H1 (cell line): ENCODE results near the gene ZBED6. TPM values are rescaled to one million over a fixed set of nuclear protein-coding genes. Genes with fewer than 3 reads are reported as not detected.

Experiments used
- CTCF ChIA-PET: fragments of 300-600 bp; sonication (Branson Sonifier 250); formaldehyde crosslinking; loops from one replicate; lab custom pipeline; 2021; ENCODE audit not compliant: partially characterized antibody; lab: Charles Lee
- POLR2A ChIA-PET: fragments of 300-600 bp; sonication (Branson Sonifier 250); formaldehyde crosslinking; loops from one replicate; lab custom pipeline; 2021; ENCODE audit warnings: inconsistent platforms; ENCODE audit not compliant: partially characterized antibody; lab: Charles Lee
- DNase-seq, 2 experiments: peaks; one replicate each; pipeline versions ENCODE4 v3.0.0 to v3.0.0-alpha.2; 2010 to 2022; ENCODE audit warnings: low spot score in 2 of 2, low read depth in 1 of 2, mixed read lengths in 1 of 2
- FAIRE-seq: peaks from 2 replicates; lab custom pipeline; 2011; peaks lifted over from hg19 to GRCh38; lab: Jason Lieb, UNC
- H2AFZ ChIP-seq: 2 replicates; pipeline ENCODE4 v1.8.1; 2012; ENCODE audit warnings: low read length, inconsistent platforms
- H2AK5ac ChIP-seq: 2 replicates; pipeline ENCODE4 v1.6.1; 2013; ENCODE audit warnings: low read depth, low read length
- H2BK120ac ChIP-seq: replicated peaks from 2 replicates; pipeline ENCODE3; 2013; ENCODE audit warnings: low read depth, low read length, inconsistent platforms
- H2BK12ac ChIP-seq: 2 replicates; pipeline ENCODE4 v1.6.1; 2013; ENCODE audit warnings: low read depth, low read length
- H2BK15ac ChIP-seq: 2 replicates; pipeline ENCODE4 v1.6.1; 2013; ENCODE audit warnings: low read length
- H2BK20ac ChIP-seq: 2 replicates; pipeline ENCODE4 v1.6.1; 2013; ENCODE audit warnings: low read length
- H2BK5ac ChIP-seq: 2 replicates; pipeline ENCODE4 v1.6.1; 2013; ENCODE audit warnings: low read depth, low read length
- H3K14ac ChIP-seq: 2 replicates; pipeline ENCODE4 v1.6.1; 2013; ENCODE audit warnings: inconsistent platforms; ENCODE audit not compliant: insufficient read length
- H3K18ac ChIP-seq: 2 replicates; pipeline ENCODE4 v1.6.1; 2013; ENCODE audit warnings: low read length; ENCODE audit errors: extremely low read depth
- H3K23ac ChIP-seq: 2 replicates; pipeline ENCODE4 v1.6.1; 2013; ENCODE audit warnings: inconsistent platforms; ENCODE audit not compliant: insufficient read length
- H3K23me2 ChIP-seq: 2 replicates; pipeline ENCODE4 v1.6.1; 2013; ENCODE audit warnings: low read depth, low read length
- H3K27ac ChIP-seq: 2 replicates; pipeline ENCODE4 v1.6.1; 2011; ENCODE audit warnings: low read depth, low read length, inconsistent platforms
- H3K27me3 ChIP-seq, 4 experiments: replicated peaks in 1 of 4; 1 replicate in 1 of 4; 2 replicates in 3 of 4; pipeline versions ENCODE4 v1.6.1 to v1.8.1; 2011 to 2013; ENCODE audit warnings: low read length in 3 of 4, mild to moderate bottlenecking in 3 of 4, inconsistent platforms in 2 of 4, mixed read lengths in 2 of 4, moderate library complexity in 1 of 4; ENCODE audit not compliant: control insufficient read depth in 3 of 4, insufficient read depth in 3 of 4; ENCODE audit errors: extremely low read depth in 1 of 4
- H3K36me3 ChIP-seq, 4 experiments: 2 replicates each; pipeline versions ENCODE4 v1.6.1 to v1.8.1; 2011 to 2013; ENCODE audit warnings: mild to moderate bottlenecking in 4 of 4, low read length in 3 of 4, moderate library complexity in 2 of 4, control low read depth in 1 of 4, inconsistent platforms in 1 of 4; ENCODE audit not compliant: insufficient read depth in 4 of 4, control insufficient read depth in 2 of 4
- H3K4ac ChIP-seq: replicated peaks from 2 replicates; pipeline ENCODE3; 2013; ENCODE audit warnings: low read length, low read depth, mixed read lengths, inconsistent platforms; ENCODE audit not compliant: insufficient read length
- H3K4me1 ChIP-seq, 4 experiments: replicated peaks in 1 of 4; 1 replicate in 1 of 4; 2 replicates in 3 of 4; pipeline versions ENCODE4 v1.6.1 to v1.8.1; 2011 to 2013; ENCODE audit warnings: low read length in 3 of 4, inconsistent platforms in 2 of 4, mixed read lengths in 1 of 4; ENCODE audit not compliant: insufficient read depth in 4 of 4, control insufficient read depth in 3 of 4
- H3K4me2 ChIP-seq, 2 experiments: 2 replicates each; pipeline versions ENCODE4 v1.6.1 to v1.8.1; 2011 to 2013; ENCODE audit warnings: low read depth in 2 of 2, low read length in 2 of 2, control low read depth in 1 of 2, inconsistent platforms in 1 of 2, mild to moderate bottlenecking in 1 of 2; ENCODE audit not compliant: insufficient read depth in 1 of 2
- H3K4me3 ChIP-seq, 4 experiments: fragments of 200-600, 300-600 bp in 1 of 4; sonication (generic), shearing (Covaris generic), sonication (Bioruptor Twin) in 1 of 4; 2 replicates each; pipeline versions ENCODE4 v1.5.1 to v1.8.1; 2011 to 2016; ENCODE audit warnings: low read length in 4 of 4, low read depth in 3 of 4, control low read depth in 2 of 4, inconsistent platforms in 2 of 4, mild to moderate bottlenecking in 2 of 4, mixed read lengths in 1 of 4, moderate library complexity in 1 of 4; ENCODE audit not compliant: insufficient read depth in 2 of 4; ENCODE audit errors: extremely low read depth in 1 of 4
- H3K56ac ChIP-seq: replicated peaks from 2 replicates; pipeline ENCODE3; 2013; ENCODE audit warnings: low read depth, mild to moderate bottlenecking, mixed read lengths, low read length, inconsistent platforms; ENCODE audit not compliant: insufficient read length
- H3K79me1 ChIP-seq: 2 replicates; pipeline ENCODE4 v1.6.1; 2013; ENCODE audit warnings: low read depth, low read length, control low read depth
- H3K79me2 ChIP-seq, 2 experiments: 2 replicates each; pipeline versions ENCODE4 v1.6.1 to v1.8.1; 2012 to 2013; ENCODE audit warnings: low read length in 2 of 2, mild to moderate bottlenecking in 2 of 2, inconsistent platforms in 1 of 2; ENCODE audit not compliant: insufficient read depth in 2 of 2, control insufficient read depth in 1 of 2
- H3K9ac ChIP-seq, 4 experiments: replicated peaks in 1 of 4; 1 replicate in 1 of 4; 2 replicates in 3 of 4; pipeline versions ENCODE4 v1.6.1 to v1.8.1; 2011 to 2013; ENCODE audit warnings: low read depth in 3 of 4, low read length in 3 of 4, control low read depth in 2 of 4, mild to moderate bottlenecking in 2 of 4, moderate library complexity in 2 of 4, inconsistent platforms in 1 of 4; ENCODE audit errors: extremely low read depth in 1 of 4
- H3K9me3 ChIP-seq, 2 experiments: 2 replicates each; pipeline versions ENCODE4 v1.6.1 to v1.8.1; 2012 to 2013; ENCODE audit warnings: mild to moderate bottlenecking in 2 of 2, moderate library complexity in 2 of 2, control low read depth in 1 of 2, inconsistent platforms in 1 of 2, low read depth in 1 of 2, low read length in 1 of 2, mixed read lengths in 1 of 2; ENCODE audit not compliant: insufficient read depth in 2 of 2
- H4K20me1 ChIP-seq, 2 experiments: replicated peaks in 1 of 2; 2 replicates each; pipeline versions ENCODE3 to v1.8.1; 2011 to 2013; ENCODE audit warnings: inconsistent platforms in 2 of 2, low read length in 2 of 2, mild to moderate bottlenecking in 1 of 2; ENCODE audit not compliant: insufficient read depth in 2 of 2, control insufficient read depth in 1 of 2
- H4K5ac ChIP-seq: 2 replicates; pipeline ENCODE4 v1.6.1; 2013; ENCODE audit warnings: low read length, low read depth, mixed read lengths, inconsistent platforms; ENCODE audit not compliant: insufficient read length
- H4K8ac ChIP-seq: 2 replicates; pipeline ENCODE4 v1.8.0; 2013; ENCODE audit warnings: mild to moderate bottlenecking, moderate library complexity, low read length, inconsistent platforms; ENCODE audit not compliant: insufficient read depth; ENCODE audit errors: extremely low read depth
- H4K91ac ChIP-seq: replicated peaks from 2 replicates; pipeline ENCODE3; 2013; ENCODE audit warnings: low read length, mixed read lengths, inconsistent platforms; ENCODE audit not compliant: insufficient read length
- CHD1 ChIP-seq: IDR thresholded peaks from 2 replicates; pipeline ENCODE4 v1.6.1; 2012; ENCODE audit warnings: low read depth, low read length, improper control_type of control experiment
- CTCF ChIP-seq, 3 experiments: IDR thresholded peaks; 1 replicate in 2 of 3; 2 replicates in 1 of 3; pipeline versions ENCODE4 v1.5.1 to v1.6.1; 2011; ENCODE audit warnings: low read length in 3 of 3, mild to moderate bottlenecking in 3 of 3, inconsistent platforms in 2 of 3, low read depth in 1 of 3, moderate library complexity in 1 of 3; ENCODE audit not compliant: insufficient read depth in 1 of 3; ENCODE audit errors: control extremely low read depth in 1 of 3
- HDAC6 ChIP-seq: IDR thresholded peaks from one replicate; pipeline ENCODE4 v1.7.1; 2012; ENCODE audit warnings: low read depth, mild to moderate bottlenecking, inconsistent platforms, low read length, moderate library complexity
- KDM4A ChIP-seq: IDR thresholded peaks from one replicate; pipeline ENCODE4 v1.7.1; 2012; ENCODE audit warnings: low read depth, mild to moderate bottlenecking, moderate library complexity, low read length, inconsistent platforms; ENCODE audit not compliant: severe bottlenecking
- POLR2A ChIP-seq, 2 experiments: IDR thresholded peaks; 1 replicate in 1 of 2; 2 replicates in 1 of 2; pipeline ENCODE4 v1.6.1; 2011; ENCODE audit warnings: low read depth in 2 of 2, low read length in 2 of 2, mild to moderate bottlenecking in 2 of 2; ENCODE audit errors: control extremely low read depth in 1 of 2
- SAP30 ChIP-seq: fragments of 300-600 bp; sonication (generic); IDR thresholded peaks from 2 replicates; pipeline ENCODE4 v1.7.1; 2012; ENCODE audit warnings: low read length, moderate library complexity, mild to moderate bottlenecking, inconsistent platforms; ENCODE audit not compliant: insufficient read depth, insufficient replicate concordance
- SP2 ChIP-seq: IDR thresholded peaks from 2 replicates; pipeline ENCODE4 v1.6.1; 2012; ENCODE audit warnings: mild to moderate bottlenecking, low read length, inconsistent platforms
- TBP ChIP-seq: IDR thresholded peaks from 2 replicates; pipeline ENCODE4 v1.6.1; 2011; ENCODE audit warnings: low read depth, low read length, improper control_type of control experiment
- TEAD4 ChIP-seq: IDR thresholded peaks from 2 replicates; pipeline ENCODE4 v1.6.1; 2012; ENCODE audit warnings: low read depth, low read length, inconsistent platforms, mixed read lengths
- WGBS, 2 experiments: shearing (Covaris generic) in 1 of 2; methylation state at CpG; one replicate each; pipeline versions ENCODE4 v1.1.6 to v1.1.7; 2013 to 2015; ENCODE audit warnings: low lambda C conversion rate in 2 of 2, mixed read lengths in 2 of 2, inconsistent platforms in 1 of 2, low coverage in 1 of 2, missing lambda C conversion rate in 1 of 2; ENCODE audit not compliant: insufficient replicate concordance in 2 of 2, insufficient coverage in 1 of 2, insufficient read length in 1 of 2; ENCODE audit errors: extremely low coverage in 1 of 2, missing lambda C conversion rate in 1 of 2; 5-methylcytosine and 5-hydroxymethylcytosine counted together
- polyA plus RNA-seq, 7 experiments: library from polyadenylated mRNA; depleted of rRNA in 3 of 7; stranded (reverse) in 5 of 7; unstranded in 2 of 7; fragments of >200 nt in 5 of 7; fragments of 200-250 nt in 2 of 7; gene quantifications; 1 replicate in 5 of 7; 2 replicates in 1 of 7; 4 replicates in 1 of 7; pipeline versions ENCODE4 v1.2.1 to v1.2.3, GENCODE V29; 2011 to 2013; ENCODE audit warnings: missing spikeins in 2 of 7, mixed read lengths in 2 of 7
- total RNA-seq: library from RNA; stranded (reverse); fragmentation: NEBNext Ultra II Directional; extraction: Animal tissue kit (Norgen Biotek cat#: 25700); gene quantifications from 2 replicates; pipeline ENCODE4 v1.2.1, GENCODE V29; 2021
- TF ChIP-seq, protein P1 (sequence below): IDR thresholded peaks from 2 replicates; pipeline ENCODE4 v1.6.1; 2012; ENCODE audit warnings: inconsistent platforms

ZBED6 gene
- total and polyA plus RNA-seq, 2 of the 8 experiments (the other 6 are each of a cell fraction or from before 2014, with no cell fraction given), result 1.4 to 25.9 TPM

- Histone ChIP-seq H3K14ac (no peak overlapping the region), H2AK5ac (no peak overlapping the region), H3K36me3 (peaks cover 0 to 5% (median 3%) of the 10 kb centered on the region in 4 experiments; a peak in 3 of 8 replicates), H3K23ac (no peak overlapping the region), H2BK12ac (no peak overlapping the region), H2BK5ac (no peak overlapping the region), H3K79me1 (no peaks in the 10 kb centered on the region), H3K4me1 (peaks cover 2 to 13% (median 4%) of the 10 kb centered on the region in 4 experiments; a peak in 5 of 7 replicates), H3K27me3 (no peaks in the 10 kb centered on the region), H3K4me3 (no peak overlapping the region), H3K56ac (no peak overlapping the region), H3K79me2 (peaks cover 8 to 13% of the 10 kb centered on the region in 2 experiments), H3K9me3 (no peaks in the 10 kb centered on the region), H3K23me2 (no peaks in the 10 kb centered on the region), H2BK120ac (no peak overlapping the region), H3K27ac (no peak overlapping the region), H4K20me1 (no peaks in the 10 kb centered on the region), H4K91ac (no peak overlapping the region), H3K4me2 (no peak overlapping the region), H3K18ac (no peak overlapping the region), H2BK20ac (no peak overlapping the region), H4K5ac (no peak overlapping the region), H4K8ac (no peak overlapping the region), H3K9ac (no peak overlapping the region), H2AFZ (no peak overlapping the region), H3K4ac (no peak overlapping the region), H2BK15ac (no peak overlapping the region)
- ChIA-PET CTCF (interaction anchor here (0.6 to 1.3 kb wide), 2 partner anchors 58 to 567 kb away, joined by 3 to 6 read pairs; no protein-coding TSS in a partner anchor), POLR2A (no interaction called here)
- DNase-seq (no peak), FAIRE-seq (no peak)
- TF ChIP-seq HDAC6 (no peak), TBP (no peak), KDM4A (no peak), CHD1 (no peak), SP2 (no peak), TEAD4 (no peak), POLR2A (IDR thresholded peaks at IDR 0.05; ENCODE audit: control extremely low read depth in 1 of 2, low read depth in 2 of 2, low read length in 2 of 2) (no peak), CTCF (IDR thresholded peaks at IDR 0.05; ENCODE audit: control extremely low read depth in 1 of 3, insufficient read depth in 1 of 3, low read depth in 1 of 3, low read length in 3 of 3) (no peak), SAP30 (no peak)
- TF ChIP-seq, protein P1, sequence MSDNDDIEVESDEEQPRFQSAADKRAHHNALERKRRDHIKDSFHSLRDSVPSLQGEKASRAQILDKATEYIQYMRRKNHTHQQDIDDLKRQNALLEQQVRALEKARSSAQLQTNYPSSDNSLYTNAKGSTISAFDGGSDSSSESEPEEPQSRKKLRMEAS, result no peak
- WGBS, 2 experiments, result 100% methylated on average over 2 of the region's 2 CpGs; no CpG with 5 or more reads in 1 of the 2 experiments
These were observed 2.9 kb upstream of the ZBED6 start for GRCh38 chr1:203792486-203792885.
